OCI-LY1 (cell line): Measurements from ENCODE around the gene CDYL2.

Source experiments
- EZH2 ChIP-seq: fragments of 200-600 bp; sonication (generic), shearing (Covaris generic); IDR thresholded peaks from 2 replicates; pipeline ENCODE4 v1.8.0; 2017; ENCODE audit warnings: borderline replicate concordance, mixed run types, mild to moderate bottlenecking, antibody characterized with exemption, low read length, moderate library complexity, mixed read lengths
- TF ChIP-seq, protein P1 (sequence below): fragments of 200-600 bp; sonication (generic), shearing (Covaris generic); IDR thresholded peaks from 2 replicates; pipeline ENCODE4 v1.5.1; 2017; ENCODE audit warnings: mild to moderate bottlenecking, antibody characterized with exemption, low read length, moderate library complexity, mixed read lengths

DNA sequence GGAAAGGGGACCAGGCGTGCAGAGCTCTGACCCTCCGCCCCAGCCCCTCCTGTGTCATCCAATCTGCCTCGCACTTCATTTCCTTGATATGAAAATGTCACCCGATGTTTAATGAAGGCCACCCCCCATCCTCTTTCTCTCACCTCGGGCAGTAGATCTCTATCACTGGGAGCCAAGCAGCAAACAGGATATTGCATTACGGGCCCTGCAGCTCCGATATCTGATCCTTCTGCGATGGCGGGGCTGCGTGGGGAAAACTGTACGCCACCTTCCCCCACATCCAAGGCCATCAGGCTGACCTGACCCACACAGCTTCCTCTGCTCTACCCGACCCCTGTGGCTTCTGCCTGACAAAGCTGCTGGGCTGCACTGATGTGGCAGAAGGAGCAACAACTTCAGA, 188.7 kb downstream of the CDYL2 start:
- TF ChIP-seq, protein P1, sequence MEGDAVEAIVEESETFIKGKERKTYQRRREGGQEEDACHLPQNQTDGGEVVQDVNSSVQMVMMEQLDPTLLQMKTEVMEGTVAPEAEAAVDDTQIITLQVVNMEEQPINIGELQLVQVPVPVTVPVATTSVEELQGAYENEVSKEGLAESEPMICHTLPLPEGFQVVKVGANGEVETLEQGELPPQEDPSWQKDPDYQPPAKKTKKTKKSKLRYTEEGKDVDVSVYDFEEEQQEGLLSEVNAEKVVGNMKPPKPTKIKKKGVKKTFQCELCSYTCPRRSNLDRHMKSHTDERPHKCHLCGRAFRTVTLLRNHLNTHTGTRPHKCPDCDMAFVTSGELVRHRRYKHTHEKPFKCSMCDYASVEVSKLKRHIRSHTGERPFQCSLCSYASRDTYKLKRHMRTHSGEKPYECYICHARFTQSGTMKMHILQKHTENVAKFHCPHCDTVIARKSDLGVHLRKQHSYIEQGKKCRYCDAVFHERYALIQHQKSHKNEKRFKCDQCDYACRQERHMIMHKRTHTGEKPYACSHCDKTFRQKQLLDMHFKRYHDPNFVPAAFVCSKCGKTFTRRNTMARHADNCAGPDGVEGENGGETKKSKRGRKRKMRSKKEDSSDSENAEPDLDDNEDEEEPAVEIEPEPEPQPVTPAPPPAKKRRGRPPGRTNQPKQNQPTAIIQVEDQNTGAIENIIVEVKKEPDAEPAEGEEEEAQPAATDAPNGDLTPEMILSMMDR = no peak
- no peak for TF ChIP-seq EZH2
